HG03103 (cell line): ENCODE data around the gene PRR33.
"Not testable (repeated sequence)": the region's sequence is repeated elsewhere in the genome, so short reads cannot be mapped to it uniquely, and the experiment has no call there.

Experiments used
- ATAC-seq: cut with Tn5 transposase; IDR thresholded peaks from one replicate; pipeline ENCODE4 v1.9.1; 2021; ENCODE audit warnings: low read depth; ENCODE audit not compliant: unreplicated experiment

PRR33 gene

GRCh38 chr11:1891831-1892115, at the start of gene PRR33:
PRR33 (minus strand) TSS chr11:1891895; CDS start chr11:1890584, 1,311 bp downstream.
- no peak for ATAC-seq

GRCh38 chr11:1939788-1940187, 48.1 kb upstream of the PRR33 start:
- ATAC-seq: not testable (repeated sequence)

- ATAC-seq: no peak
Measured at GRCh38 chr11:1939006-1939625, 47.4 kb upstream of the PRR33 start.

- ATAC-seq: no peak
Measured at GRCh38 chr11:1938343-1939005, 46.8 kb upstream of the PRR33 start.

GRCh38 chr11:1937616-1938342, 46.1 kb upstream of the PRR33 start:
- no peak for ATAC-seq

GRCh38 chr11:1936781-1937615, 45.3 kb upstream of the PRR33 start:
- no peak for ATAC-seq

- ATAC-seq: no peak
Measured at GRCh38 chr11:1936072-1936780, 44.5 kb upstream of the PRR33 start.

- ATAC-seq: no peak
Measured at GRCh38 chr11:1935156-1936071, 43.7 kb upstream of the PRR33 start.

- no peak for ATAC-seq
Measured at GRCh38 chr11:1934335-1935155, 42.9 kb upstream of the PRR33 start.

GRCh38 chr11:1933416-1934334, 42.0 kb upstream of the PRR33 start:
- ATAC-seq: no peak

GRCh38 chr11:1932681-1933080, 41.0 kb upstream of the PRR33 start:
- no peak for ATAC-seq

GRCh38 chr11:1932105-1932480, 40.4 kb upstream of the PRR33 start:
- ATAC-seq: no peak

GRCh38 chr11:1931341-1932104, 39.8 kb upstream of the PRR33 start:
- no peak for ATAC-seq

- ATAC-seq: no peak
Measured at GRCh38 chr11:1930462-1930830, 38.8 kb upstream of the PRR33 start.

GRCh38 chr11:1929621-1930461, 38.1 kb upstream of the PRR33 start:
- no peak for ATAC-seq

GRCh38 chr11:1928891-1929541, 37.3 kb upstream of the PRR33 start:
- ATAC-seq: no peak
